SK-N-SH (cell line): ENCODE results near the gene GIT2.

ENCODE experiments used
- EP300 ChIP-seq, 2 experiments: IDR thresholded peaks; 2 replicates each; pipeline versions ENCODE4 v1.4.0 to v1.6.1; 2012; ENCODE audit warnings: borderline replicate concordance in 1 of 2, low read depth in 1 of 2, low read length in 1 of 2
- FOXJ3 ChIP-seq: sonication (generic); formaldehyde crosslinking; IDR thresholded peaks from 2 replicates; pipeline ENCODE4 v1.5.1; 2020; ENCODE audit warnings: mild to moderate bottlenecking, missing genetic modification reagents
- GABPA ChIP-seq: IDR thresholded peaks from 2 replicates; pipeline ENCODE4 v1.4.0; 2012; ENCODE audit warnings: low read depth, mild to moderate bottlenecking
- GATA2 ChIP-seq: sonication (generic); formaldehyde crosslinking; IDR thresholded peaks from 2 replicates; pipeline ENCODE4 v1.5.0; 2020; ENCODE audit warnings: mild to moderate bottlenecking, missing genetic modification reagents
- RFX5 ChIP-seq: IDR thresholded peaks from 2 replicates; pipeline ENCODE4 v1.6.1; 2012; ENCODE audit warnings: mild to moderate bottlenecking, improper control_type of control experiment, low read length
- TAF1 ChIP-seq: IDR thresholded peaks from 2 replicates; pipeline ENCODE4 v1.6.1; 2012; ENCODE audit warnings: low read depth, mild to moderate bottlenecking, low read length, moderate library complexity, borderline replicate concordance

- TF ChIP-seq EP300 (IDR thresholded peaks at IDR 0.05; ENCODE audit: borderline replicate concordance in 1 of 2, low read depth in 1 of 2, low read length in 1 of 2) (no peak), TAF1 (no peak), GATA2 (CRISPR knock-in tag) (no peak), GABPA (no peak), RFX5 (no peak), FOXJ3 (CRISPR knock-in tag) (no peak)
Measured at GRCh38 chr12:109915171-109916040, 80.8 kb downstream of the GIT2 start.
